GM12878 (cell line): ENCODE results near the gene PLPPR1. TPM values are rescaled to one million over a fixed set of nuclear protein-coding genes. Genes with fewer than 3 reads are reported as not detected.

ENCODE experiments used
- ATAC-seq: fragments of 200-7000 bp; cut with Tn5 transposase; 3 replicates; pipeline ENCODE4 v1.9.1; 2020; ENCODE audit warnings: mild to moderate bottlenecking, moderate library complexity
- BruUV-seq: library from RNA; stranded (reverse); fragments of 400-500 nt; replicated peaks from 2 replicates; lab custom pipeline; 2021; lab: Mats Ljungman, UMichigan
- CTCF ChIA-PET: fragments of 300-600 bp; sonication (Branson Sonifier 250); formaldehyde crosslinking; extraction: SDS; loops from one replicate; lab custom pipeline; 2021; ENCODE audit warnings: inconsistent platforms; lab: Yijun Ruan, JAX
- POLR2A ChIA-PET: fragments of 350-600 bp; formaldehyde crosslinking; extraction: SDS; loops from one replicate; lab custom pipeline; 2021; ENCODE audit warnings: inconsistent platforms; lab: Charles Lee
- RAD21 ChIA-PET: fragments of 300-600 bp; sonication (Branson Sonifier 250); formaldehyde crosslinking; loops from one replicate; lab custom pipeline; 2023; ENCODE audit warnings: antibody characterized with exemption; ENCODE audit not compliant: unreplicated experiment; lab: Charles Lee
- SMC1A ChIA-PET: fragments of 300-600 bp; sonication (Branson Sonifier 250); formaldehyde crosslinking; loops from one replicate; lab custom pipeline; 2023; ENCODE audit not compliant: unreplicated experiment, uncharacterized antibody; lab: Charles Lee
- DNase-seq: peaks from one replicate; pipeline ENCODE4 v3.0.0-alpha.2; 2011; ENCODE audit warnings: low read depth, low spot score
- FAIRE-seq: peaks from 3 replicates; lab custom pipeline; 2011; peaks lifted over from hg19 to GRCh38; lab: Jason Lieb, UNC
- H2AFZ ChIP-seq: 2 replicates; pipeline ENCODE4 v1.6.0; 2011; ENCODE audit warnings: low read depth, low read length, control low read depth; ENCODE audit not compliant: control insufficient read depth
- H3K27ac ChIP-seq: 2 replicates; pipeline ENCODE4 v1.5.1; 2011; ENCODE audit warnings: control low read depth; ENCODE audit not compliant: control insufficient read depth, insufficient read depth
- H3K27me3 ChIP-seq, 2 experiments: replicated peaks in 1 of 2; 2 replicates each; pipeline versions ENCODE4 v1.6.0 to v1.6.1; 2011; ENCODE audit warnings: low read length in 1 of 2; ENCODE audit not compliant: control insufficient read depth in 2 of 2, insufficient read depth in 2 of 2
- H3K36me3 ChIP-seq, 2 experiments: 2 replicates each; pipeline ENCODE4 v1.5.1; 2011; ENCODE audit warnings: low read length in 1 of 2; ENCODE audit not compliant: control insufficient read depth in 2 of 2, insufficient read depth in 2 of 2
- H3K4me1 ChIP-seq: 2 replicates; pipeline ENCODE4 v1.6.1; 2011; ENCODE audit warnings: mild to moderate bottlenecking, low read length, moderate library complexity, mixed read lengths; ENCODE audit not compliant: control insufficient read depth, insufficient read depth
- H3K4me2 ChIP-seq: 2 replicates; pipeline ENCODE4 v1.6.0; 2011; ENCODE audit warnings: control low read depth; ENCODE audit not compliant: control insufficient read depth, insufficient read depth
- H3K4me3 ChIP-seq: fragments of 200-600 bp; sonication (generic); 2 replicates; pipeline ENCODE4 v1.5.1; 2016
- H3K79me2 ChIP-seq: 2 replicates; pipeline ENCODE4 v1.6.0; 2011; ENCODE audit warnings: low read length; ENCODE audit not compliant: control insufficient read depth, insufficient read depth
- H3K9ac ChIP-seq: 2 replicates; pipeline ENCODE4 v1.8.0; 2011; ENCODE audit warnings: low read length, control low read depth, mixed read lengths; ENCODE audit not compliant: control insufficient read depth, insufficient read depth
- H3K9me3 ChIP-seq: replicated peaks from 3 replicates; pipeline ENCODE4 v1.5.1; 2011; ENCODE audit warnings: mild to moderate bottlenecking, low read length; ENCODE audit not compliant: control insufficient read depth, insufficient read depth
- H4K20me1 ChIP-seq: 2 replicates; pipeline ENCODE4 v1.6.0; 2011; ENCODE audit not compliant: control insufficient read depth, insufficient read depth
- NRF1 ChIP-seq: conservative IDR thresholded peaks from 2 replicates; pipeline ENCODE4 v1.6.1; 2011; ENCODE audit warnings: mild to moderate bottlenecking, low read depth, low read length, improper control_type of control experiment
- in situ Hi-C: fragments of 300-500 bp; cut with MboI; formaldehyde crosslinking; loops from 9 replicates; pipeline ENCODE4 v1.14.3; 2018; ENCODE audit warnings: mixed read lengths
- intact Hi-C: fragments of 100-400 bp; cut with micrococcal nuclease; formaldehyde crosslinking; loops from one replicate; pipeline ENCODE4 v1.14.2; 2022; ENCODE audit not compliant: unreplicated experiment
- polyA plus RNA-seq, 11 experiments: library from polyadenylated mRNA; depleted of rRNA in 4 of 11; unstranded in 6 of 11; stranded (reverse) in 5 of 11; fragments of >200 nt; fragmentation: Nextera tagmentation in 4 of 11; fragmentation: Illumina TruSeq in 1 of 11; extraction: Ambion mirVana in 4 of 11; extraction: Trizol in 1 of 11; gene quantifications; 1 replicate in 1 of 11; 2 replicates in 10 of 11; pipeline versions ENCODE4 v1.2.1 to v1.2.3, GENCODE V29; 2011 to 2016; ENCODE audit warnings: inconsistent platforms in 2 of 11, missing spikeins in 2 of 11, low read depth in 1 of 11
- total RNA-seq, 4 experiments: library from RNA; depleted of rRNA in 3 of 4; stranded (reverse); fragments of >200 nt in 3 of 4; fragmentation: Illumina TruSeq in 1 of 4; extraction: Trizol in 1 of 4; gene quantifications; 2 replicates each; pipeline versions ENCODE4 v1.2.1 to v1.2.3, GENCODE V29; 2013 to 2021
- TF ChIP-seq, protein P1 (sequence below): fragments of 450-650 bp; IDR thresholded peaks from 2 replicates; pipeline ENCODE4 v1.6.1; 2018; ENCODE audit warnings: mild to moderate bottlenecking, low read depth, moderate library complexity; ENCODE audit not compliant: partially characterized antibody
- TF ChIP-seq, protein P2 (sequence below): fragments of 450-650 bp; formaldehyde crosslinking; IDR thresholded peaks from 2 replicates; pipeline ENCODE4 v1.5.0; 2022; ENCODE audit warnings: mild to moderate bottlenecking, missing genetic modification characterization

Gene PLPPR1
- total and polyA plus RNA-seq, 10 of the 15 experiments (the other 5 are each of a cell fraction or from before 2014, with no cell fraction given), result 0.69 TPM; not detected in 9

DNA sequence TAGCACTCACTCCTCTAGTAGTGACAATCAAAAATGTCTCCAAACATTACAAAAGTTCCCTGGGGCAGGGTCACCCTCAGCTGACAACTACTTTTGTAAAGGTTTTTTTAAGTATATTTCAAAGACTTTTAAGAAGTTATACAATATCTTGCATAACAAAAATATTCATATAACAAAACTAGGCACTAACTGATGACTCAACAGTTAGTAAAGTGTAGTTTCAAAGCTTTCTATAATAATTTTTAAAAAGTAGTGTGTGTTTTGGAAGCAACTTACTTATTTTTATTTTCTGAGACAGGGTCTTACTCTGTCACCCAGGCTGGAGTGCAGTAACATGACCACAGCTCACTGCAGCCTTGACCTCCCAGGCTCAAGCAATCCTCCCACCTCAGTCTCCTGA lies 271.4 kb downstream of the PLPPR1 start:
- no peak for ATAC-seq
- TF ChIP-seq, protein P1, sequence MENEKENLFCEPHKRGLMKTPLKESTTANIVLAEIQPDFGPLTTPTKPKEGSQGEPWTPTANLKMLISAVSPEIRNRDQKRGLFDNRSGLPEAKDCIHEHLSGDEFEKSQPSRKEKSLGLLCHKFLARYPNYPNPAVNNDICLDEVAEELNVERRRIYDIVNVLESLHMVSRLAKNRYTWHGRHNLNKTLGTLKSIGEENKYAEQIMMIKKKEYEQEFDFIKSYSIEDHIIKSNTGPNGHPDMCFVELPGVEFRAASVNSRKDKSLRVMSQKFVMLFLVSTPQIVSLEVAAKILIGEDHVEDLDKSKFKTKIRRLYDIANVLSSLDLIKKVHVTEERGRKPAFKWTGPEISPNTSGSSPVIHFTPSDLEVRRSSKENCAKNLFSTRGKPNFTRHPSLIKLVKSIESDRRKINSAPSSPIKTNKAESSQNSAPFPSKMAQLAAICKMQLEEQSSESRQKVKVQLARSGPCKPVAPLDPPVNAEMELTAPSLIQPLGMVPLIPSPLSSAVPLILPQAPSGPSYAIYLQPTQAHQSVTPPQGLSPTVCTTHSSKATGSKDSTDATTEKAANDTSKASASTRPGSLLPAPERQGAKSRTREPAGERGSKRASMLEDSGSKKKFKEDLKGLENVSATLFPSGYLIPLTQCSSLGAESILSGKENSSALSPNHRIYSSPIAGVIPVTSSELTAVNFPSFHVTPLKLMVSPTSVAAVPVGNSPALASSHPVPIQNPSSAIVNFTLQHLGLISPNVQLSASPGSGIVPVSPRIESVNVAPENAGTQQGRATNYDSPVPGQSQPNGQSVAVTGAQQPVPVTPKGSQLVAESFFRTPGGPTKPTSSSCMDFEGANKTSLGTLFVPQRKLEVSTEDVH, result no peak
- TF ChIP-seq, protein P2, sequence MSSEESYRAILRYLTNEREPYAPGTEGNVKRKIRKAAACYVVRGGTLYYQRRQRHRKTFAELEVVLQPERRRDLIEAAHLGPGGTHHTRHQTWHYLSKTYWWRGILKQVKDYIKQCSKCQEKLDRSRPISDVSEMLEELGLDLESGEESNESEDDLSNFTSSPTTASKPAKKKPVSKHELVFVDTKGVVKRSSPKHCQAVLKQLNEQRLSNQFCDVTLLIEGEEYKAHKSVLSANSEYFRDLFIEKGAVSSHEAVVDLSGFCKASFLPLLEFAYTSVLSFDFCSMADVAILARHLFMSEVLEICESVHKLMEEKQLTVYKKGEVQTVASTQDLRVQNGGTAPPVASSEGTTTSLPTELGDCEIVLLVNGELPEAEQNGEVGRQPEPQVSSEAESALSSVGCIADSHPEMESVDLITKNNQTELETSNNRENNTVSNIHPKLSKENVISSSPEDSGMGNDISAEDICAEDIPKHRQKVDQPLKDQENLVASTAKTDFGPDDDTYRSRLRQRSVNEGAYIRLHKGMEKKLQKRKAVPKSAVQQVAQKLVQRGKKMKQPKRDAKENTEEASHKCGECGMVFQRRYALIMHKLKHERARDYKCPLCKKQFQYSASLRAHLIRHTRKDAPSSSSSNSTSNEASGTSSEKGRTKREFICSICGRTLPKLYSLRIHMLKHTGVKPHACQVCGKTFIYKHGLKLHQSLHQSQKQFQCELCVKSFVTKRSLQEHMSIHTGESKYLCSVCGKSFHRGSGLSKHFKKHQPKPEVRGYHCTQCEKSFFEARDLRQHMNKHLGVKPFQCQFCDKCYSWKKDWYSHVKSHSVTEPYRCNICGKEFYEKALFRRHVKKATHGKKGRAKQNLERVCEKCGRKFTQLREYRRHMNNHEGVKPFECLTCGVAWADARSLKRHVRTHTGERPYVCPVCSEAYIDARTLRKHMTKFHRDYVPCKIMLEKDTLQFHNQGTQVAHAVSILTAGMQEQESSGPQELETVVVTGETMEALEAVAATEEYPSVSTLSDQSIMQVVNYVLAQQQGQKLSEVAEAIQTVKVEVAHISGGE (CRISPR knock-in tag), result no peak
- TF ChIP-seq NRF1, result no peak
- CTCF ChIA-PET, result interaction anchor here (3.1 kb wide), 1 partner anchor 11 kb away, joined by 15 read pairs; no protein-coding TSS in a partner anchor

More for the DNA sequence above, 271.4 kb downstream of the PLPPR1 start:
- Histone ChIP-seq H3K79me2 (no peaks in the 10 kb centered on the region), H4K20me1 (no peaks in the 10 kb centered on the region), H3K9ac (no peak overlapping the region), H3K4me1 (no peaks in the 10 kb centered on the region), H3K4me3 (no peak overlapping the region), H2AFZ (no peak overlapping the region), H3K27ac (no peak overlapping the region), H3K27me3 (no peaks in the 10 kb centered on the region; a peak in 1 of 4 replicates), H3K36me3 (no peaks in the 10 kb centered on the region), H3K9me3 (no peaks in the 10 kb centered on the region), H3K4me2 (no peak overlapping the region)
- RAD21 ChIA-PET, result interaction anchor here (1.5 kb wide), 1 partner anchor 12 kb away, joined by 5 read pairs; no protein-coding TSS in a partner anchor
- no TSS peak for BruUV-seq
- POLR2A ChIA-PET, result no interaction called here
- intact Hi-C loops (no loop called here), in situ Hi-C loops (loop anchor here (10.0 kb wide), 1 partner anchor 695 kb away; no protein-coding TSS in a partner anchor)
- DNase-seq (no peak), FAIRE-seq (no peak)
- SMC1A ChIA-PET, result no interaction called here
